H1 (cell line): Measurements from ENCODE around the gene LRRC26.
"Not testable (repeated sequence)": the region's sequence is repeated elsewhere in the genome, so short reads cannot be mapped to it uniquely, and the experiment has no call there.

Source experiments
- BRCA1 ChIP-seq: IDR thresholded peaks from 2 replicates; pipeline ENCODE4 v1.6.1; 2012; ENCODE audit warnings: low read depth, low read length, improper control_type of control experiment
- CHD1 ChIP-seq: IDR thresholded peaks from 2 replicates; pipeline ENCODE4 v1.6.1; 2012; ENCODE audit warnings: low read depth, low read length, improper control_type of control experiment
- CTCF ChIP-seq, 3 experiments: IDR thresholded peaks; 1 replicate in 2 of 3; 2 replicates in 1 of 3; pipeline versions ENCODE4 v1.5.1 to v1.6.1; 2011; ENCODE audit warnings: low read length in 3 of 3, mild to moderate bottlenecking in 3 of 3, inconsistent platforms in 2 of 3, low read depth in 1 of 3, moderate library complexity in 1 of 3; ENCODE audit not compliant: insufficient read depth in 1 of 3; ENCODE audit errors: control extremely low read depth in 1 of 3
- EP300 ChIP-seq, 2 experiments: IDR thresholded peaks; 1 replicate in 1 of 2; 2 replicates in 1 of 2; pipeline ENCODE4 v1.6.1; 2011 to 2012; ENCODE audit warnings: low read depth in 2 of 2, low read length in 2 of 2, mild to moderate bottlenecking in 2 of 2, borderline replicate concordance in 1 of 2, inconsistent platforms in 1 of 2, moderate library complexity in 1 of 2
- HDAC2 ChIP-seq, 2 experiments: fragments of 300-600 bp in 1 of 2; sonication (generic) in 1 of 2; IDR thresholded peaks; 2 replicates each; pipeline ENCODE4 v1.6.1; 2011 to 2012; ENCODE audit warnings: low read depth in 2 of 2, low read length in 2 of 2, mild to moderate bottlenecking in 2 of 2, moderate library complexity in 2 of 2, borderline replicate concordance in 1 of 2, inconsistent platforms in 1 of 2
- KDM1A ChIP-seq: fragments of 200-600, 300-600 bp; sonication (generic); IDR thresholded peaks from 2 replicates; pipeline ENCODE4 v1.7.1; 2016; ENCODE audit warnings: mild to moderate bottlenecking, low read length, borderline replicate concordance
- POLR2A ChIP-seq, 2 experiments: IDR thresholded peaks; 1 replicate in 1 of 2; 2 replicates in 1 of 2; pipeline ENCODE4 v1.6.1; 2011; ENCODE audit warnings: low read depth in 2 of 2, low read length in 2 of 2, mild to moderate bottlenecking in 2 of 2; ENCODE audit errors: control extremely low read depth in 1 of 2
- RAD21 ChIP-seq, 2 experiments: IDR thresholded peaks in 1 of 2; conservative IDR thresholded peaks in 1 of 2; 2 replicates each; pipeline ENCODE4 v1.6.1; 2011; ENCODE audit warnings: low read depth in 2 of 2, low read length in 2 of 2, improper control_type of control experiment in 1 of 2, inconsistent platforms in 1 of 2, mild to moderate bottlenecking in 1 of 2, moderate library complexity in 1 of 2
- SP1 ChIP-seq: IDR thresholded peaks from 2 replicates; pipeline ENCODE4 v1.6.1; 2011; ENCODE audit warnings: low read depth, low read length
- TEAD4 ChIP-seq: IDR thresholded peaks from 2 replicates; pipeline ENCODE4 v1.6.1; 2012; ENCODE audit warnings: low read depth, low read length, inconsistent platforms, mixed read lengths
- YY1 ChIP-seq: IDR thresholded peaks from 2 replicates; pipeline ENCODE4 v1.6.1; 2011; ENCODE audit warnings: low read depth, mild to moderate bottlenecking, low read length

- not testable (repeated sequence) for TF ChIP-seq CTCF (IDR thresholded peaks at IDR 0.05; ENCODE audit: control extremely low read depth in 1 of 3, insufficient read depth in 1 of 3, low read depth in 1 of 3, low read length in 3 of 3); SP1; EP300 (IDR thresholded peaks at IDR 0.05; ENCODE audit: borderline replicate concordance in 1 of 2, low read depth in 2 of 2, low read length in 2 of 2); CHD1; RAD21 (IDR thresholded peaks at IDR 0.05 in 1 of 2, conservative IDR thresholded peaks at IDR 0.05 in 1 of 2; ENCODE audit: low read depth in 2 of 2, low read length in 2 of 2); POLR2A (IDR thresholded peaks at IDR 0.05; ENCODE audit: control extremely low read depth in 1 of 2, low read depth in 2 of 2, low read length in 2 of 2); TEAD4; KDM1A; BRCA1; HDAC2 (IDR thresholded peaks at IDR 0.05; ENCODE audit: borderline replicate concordance in 1 of 2, low read depth in 2 of 2, low read length in 2 of 2); YY1
Observed at GRCh38 chr9:137135154-137135553, 34.7 kb downstream of the LRRC26 start.
